SK-N-SH treated with all-trans-retinoic acid at 6 μM for 48 hours (cell line): ENCODE measurements around the gene KNDC1.

Source experiments
- CREB5 ChIP-seq: fragments of 250-450 bp; sonication (Bioruptor Pico); IDR thresholded peaks from 2 replicates; pipeline ENCODE4 v1.5.1; 2020; ENCODE audit warnings: low read depth, mild to moderate bottlenecking, moderate library complexity
- RARB ChIP-seq: fragments of 250-450 bp; sonication (Bioruptor Pico); IDR thresholded peaks from 2 replicates; pipeline ENCODE4 v1.8.0; 2021; ENCODE audit warnings: mild to moderate bottlenecking, moderate library complexity
- ZFP30 ChIP-seq: fragments of 450-650 bp; formaldehyde crosslinking; IDR thresholded peaks from 2 replicates; pipeline ENCODE4 v1.5.0; 2022; ENCODE audit warnings: mild to moderate bottlenecking, moderate library complexity
- ZNF8 ChIP-seq: fragments of 450-650 bp; formaldehyde crosslinking; IDR thresholded peaks from 2 replicates; pipeline ENCODE4 v1.5.0; 2020; ENCODE audit warnings: mild to moderate bottlenecking, moderate library complexity

- no peak for TF ChIP-seq RARB (CRISPR knock-in tag)
- TF ChIP-seq CREB5 (CRISPR knock-in tag) = no peak
- no peak for TF ChIP-seq ZFP30 (CRISPR knock-in tag)
- no peak for TF ChIP-seq ZNF8 (CRISPR knock-in tag)
Measured at GRCh38 chr10:133275684-133276092, 115.7 kb downstream of the KNDC1 start.
